Measurements from ENCODE around the gene GDF9.

GDF9 gene

GRCh38 chr5:132817011-132817410 is 49.3 kb downstream of the GDF9 start:
- no peak for DNase-seq (ENCODE audit: low read depth)

- DNase-seq (ENCODE audit: low read depth): peak; percentile 48
These were observed 49.7 kb downstream of the GDF9 start for GRCh38 chr5:132816554-132816953.

- DNase-seq (ENCODE audit: low read depth): no peak
These were observed 50.2 kb downstream of the GDF9 start for GRCh38 chr5:132816083-132816482.

- peak; percentile 37 for DNase-seq (ENCODE audit: low read depth)
These were observed 50.8 kb downstream of the GDF9 start for GRCh38 chr5:132815454-132815853.

DNA sequence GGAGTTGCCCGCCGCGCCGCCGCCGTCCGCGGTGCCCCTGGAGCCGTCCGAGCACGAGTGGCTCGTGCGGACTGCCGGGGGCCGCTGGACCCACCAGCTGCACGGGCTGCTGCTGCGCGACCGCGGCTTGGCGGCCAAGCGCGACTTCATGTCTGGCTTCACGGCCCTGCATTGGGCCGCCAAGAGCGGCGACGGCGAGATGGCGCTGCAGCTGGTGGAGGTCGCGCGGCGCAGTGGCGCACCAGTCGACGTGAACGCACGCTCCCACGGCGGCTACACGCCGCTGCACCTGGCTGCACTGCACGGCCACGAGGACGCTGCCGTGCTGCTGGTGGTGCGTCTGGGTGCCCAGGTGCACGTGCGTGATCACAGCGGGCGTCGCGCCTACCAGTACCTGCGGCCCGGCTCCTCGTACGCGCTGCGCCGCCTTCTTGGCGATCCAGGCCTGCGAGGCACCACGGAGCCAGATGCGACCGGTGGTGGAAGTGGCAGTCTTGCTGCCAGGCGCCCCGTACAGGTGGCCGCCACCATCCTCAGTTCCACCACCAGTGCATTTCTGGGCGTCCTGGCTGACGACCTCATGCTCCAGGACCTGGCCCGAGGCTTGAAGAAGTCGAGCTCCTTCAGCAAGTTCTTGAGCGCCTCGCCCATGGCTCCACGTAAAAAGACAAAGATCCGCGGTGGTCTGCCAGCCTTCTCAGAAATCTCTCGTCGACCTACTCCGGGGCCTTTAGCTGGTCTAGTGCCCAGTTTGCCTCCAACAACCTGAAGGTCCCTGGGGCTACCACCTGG is 51.6 kb downstream of the GDF9 start:
- DNase-seq (ENCODE audit: low read depth): no peak

GRCh38 chr5:132813599-132814502 is 52.4 kb downstream of the GDF9 start:
- no peak for DNase-seq (ENCODE audit: low read depth)

GRCh38 chr5:132812781-132813598 is 53.3 kb downstream of the GDF9 start, which contains the start of gene SOWAHA:
TSS of gene SOWAHA (plus strand) at chr5:132813302. CDS start at chr5:132813622, 320 bp downstream.
- no peak for DNase-seq (ENCODE audit: low read depth)

DNA sequence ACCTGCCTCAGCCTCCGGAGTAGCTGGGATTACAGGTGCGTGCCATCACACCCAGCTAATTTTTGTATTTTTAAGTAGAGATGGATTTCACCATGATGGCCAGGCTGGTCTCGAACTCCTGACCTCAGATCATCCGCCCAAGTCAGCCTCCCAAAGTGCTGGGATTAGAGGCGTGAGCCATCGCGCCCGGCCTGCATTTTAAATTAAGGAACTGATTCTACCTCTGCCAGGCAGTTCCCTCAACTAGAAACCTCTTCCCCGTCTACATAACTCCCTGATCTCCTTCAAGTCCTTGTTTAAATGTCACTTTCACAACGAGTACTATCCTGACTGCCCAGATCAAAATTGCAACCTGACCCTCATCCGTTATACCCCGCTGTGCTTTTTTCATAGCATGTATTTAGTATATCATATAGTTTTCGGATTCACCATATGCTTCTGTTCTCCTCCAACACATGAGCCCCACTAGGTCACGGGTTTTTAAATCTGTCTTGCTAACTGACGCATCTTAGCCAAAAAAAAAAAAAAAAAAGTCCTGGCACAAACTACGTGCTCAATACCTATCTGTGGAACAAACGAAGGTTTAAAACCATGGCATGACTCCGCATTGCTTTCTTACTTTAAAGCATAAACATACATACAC is 54.0 kb downstream of the GDF9 start:
- DNase-seq (ENCODE audit: low read depth): no peak
